Left lung (tissue), 10 donors: ENCODE data around the gene ZSWIM5. TPM values are rescaled to one million over a fixed set of nuclear protein-coding genes. Genes with fewer than 3 reads are reported as not detected.

Source experiments
- ATAC-seq: fragments of 200-7000 bp; cut with Tn5 transposase; one replicate; pipeline ENCODE4 v1.9.1; 2020; ENCODE audit warnings: moderate library complexity
- DNase-seq, 4 donors: peaks; one replicate each; pipeline ENCODE4 v3.0.0-alpha.2; 2013 to 2020
- H3K27ac ChIP-seq, 2 donors: fragments of 200-600 bp; sonication (generic) in 1 of 2; one replicate each; pipeline versions ENCODE4 v1.5.0 to v1.8.0; 2020 to 2021
- H3K27me3 ChIP-seq, 2 donors: fragments of 200-600 bp; sonication (generic) in 1 of 2; one replicate each; pipeline versions ENCODE4 v1.5.0 to v1.8.0; 2020 to 2021
- H3K36me3 ChIP-seq, 2 donors: fragments of 200-600 bp; sonication (generic) in 1 of 2; one replicate each; pipeline versions ENCODE4 v1.5.0 to v1.8.0; 2020 to 2021
- H3K4me1 ChIP-seq, 2 donors: fragments of 200-600 bp; one replicate each; pipeline ENCODE4 v1.8.0; 2021
- H3K4me3 ChIP-seq, 2 donors: fragments of 200-600 bp; sonication (generic) in 1 of 2; one replicate each; pipeline versions ENCODE4 v1.5.0 to v1.8.0; 2020 to 2021; ENCODE audit warnings: mild to moderate bottlenecking in 1 of 2
- H3K9me3 ChIP-seq, 2 donors: fragments of 200-600 bp; sonication (generic) in 1 of 2; one replicate each; pipeline versions ENCODE4 v1.5.0 to v1.8.0; 2020 to 2021
- CTCF ChIP-seq, 2 donors: fragments of 200-600 bp; sonication (generic) in 1 of 2; IDR thresholded peaks; one replicate each; pipeline versions ENCODE4 v1.5.0 to v1.8.0; 2021; ENCODE audit warnings: antibody characterized with exemption in 2 of 2
- intact Hi-C, 2 donors: fragments of 100-400 bp; cut with DNase I; formaldehyde crosslinking; loops; one replicate each; pipeline versions ENCODE4 v1.11.2 to v1.14.2; 2022
- polyA plus RNA-seq, 6 donors: library from polyadenylated mRNA; unstranded; fragments of 120-200 nt; gene quantifications; one replicate each; pipeline ENCODE4 v1.2.1, GENCODE V29; 2013; ENCODE audit not compliant: insufficient read length in 6 of 6
- total RNA-seq, 2 donors: library from RNA; stranded (reverse); fragmentation: NEBNext Ultra II Directional; extraction: Animal tissue kit (Norgen Biotek cat#: 25700); gene quantifications; one replicate each; pipeline ENCODE4 v1.2.1, GENCODE V29; 2021
- donor health status: DM: no; HTN: yes; CAD: no.
- donor health status: DM: no; HTN: no; CAD: no.

The ZSWIM5 gene
- total and polyA plus RNA-seq, 8 donors = 2.0 to 6.3 (median 4.7) TPM

DNA sequence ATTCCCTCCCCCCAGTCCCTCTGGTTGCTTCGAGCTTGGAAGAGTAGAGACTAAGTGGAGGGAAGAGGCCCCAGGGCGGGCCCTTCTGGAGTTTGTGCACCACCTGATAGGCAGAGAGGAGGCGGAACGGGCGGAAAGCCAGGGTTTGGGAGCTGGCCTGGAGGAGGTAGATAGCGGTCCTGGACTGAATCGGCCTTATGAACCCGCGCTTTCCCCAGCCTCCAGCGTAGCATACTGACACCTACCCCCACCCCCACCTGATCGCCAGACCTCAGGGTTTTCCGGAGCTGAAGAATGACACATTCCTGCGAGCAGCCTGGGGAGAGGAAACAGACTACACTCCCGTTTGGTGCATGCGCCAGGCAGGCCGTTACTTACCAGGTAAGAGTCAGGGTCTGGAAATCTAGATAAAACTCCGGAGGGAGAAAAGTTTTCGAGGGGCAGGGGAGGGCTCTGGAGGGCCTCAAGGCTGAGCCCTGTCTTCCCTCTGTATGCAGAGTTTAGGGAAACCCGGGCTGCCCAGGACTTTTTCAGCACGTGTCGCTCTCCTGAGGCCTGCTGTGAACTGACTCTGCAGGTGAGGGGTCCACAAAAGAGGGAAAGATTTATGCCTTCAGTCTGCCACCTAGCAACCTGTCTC lies 193.6 kb downstream of the ZSWIM5 start:
- no peaks in the 10 kb centered on the region for H3K27me3 ChIP-seq
- peak overlapping the region; percentile 64 to 86 for H3K4me3 ChIP-seq
- H3K36me3 ChIP-seq = peaks cover 0 to 42% of the 10 kb centered on the region in 2 donors
- ATAC-seq = peak; percentile 63
- peak in 3 of 4 donors; percentile 62 to 89 (median 81) for DNase-seq
- H3K9me3 ChIP-seq = no peaks in the 10 kb centered on the region
- H3K4me1 ChIP-seq = peaks cover 18 to 52% of the 10 kb centered on the region in 2 donors
- TF ChIP-seq CTCF (IDR thresholded peaks at IDR 0.05) = no peak
- H3K27ac ChIP-seq = peak overlapping the region; percentile 87 to 88
- intact Hi-C loops = loop anchor here in 1 of 2 donors (5.0 to 10.0 kb wide), 2 partner anchors 290 to 482 kb away; partner anchors contain the start of gene TESK2

DNA sequence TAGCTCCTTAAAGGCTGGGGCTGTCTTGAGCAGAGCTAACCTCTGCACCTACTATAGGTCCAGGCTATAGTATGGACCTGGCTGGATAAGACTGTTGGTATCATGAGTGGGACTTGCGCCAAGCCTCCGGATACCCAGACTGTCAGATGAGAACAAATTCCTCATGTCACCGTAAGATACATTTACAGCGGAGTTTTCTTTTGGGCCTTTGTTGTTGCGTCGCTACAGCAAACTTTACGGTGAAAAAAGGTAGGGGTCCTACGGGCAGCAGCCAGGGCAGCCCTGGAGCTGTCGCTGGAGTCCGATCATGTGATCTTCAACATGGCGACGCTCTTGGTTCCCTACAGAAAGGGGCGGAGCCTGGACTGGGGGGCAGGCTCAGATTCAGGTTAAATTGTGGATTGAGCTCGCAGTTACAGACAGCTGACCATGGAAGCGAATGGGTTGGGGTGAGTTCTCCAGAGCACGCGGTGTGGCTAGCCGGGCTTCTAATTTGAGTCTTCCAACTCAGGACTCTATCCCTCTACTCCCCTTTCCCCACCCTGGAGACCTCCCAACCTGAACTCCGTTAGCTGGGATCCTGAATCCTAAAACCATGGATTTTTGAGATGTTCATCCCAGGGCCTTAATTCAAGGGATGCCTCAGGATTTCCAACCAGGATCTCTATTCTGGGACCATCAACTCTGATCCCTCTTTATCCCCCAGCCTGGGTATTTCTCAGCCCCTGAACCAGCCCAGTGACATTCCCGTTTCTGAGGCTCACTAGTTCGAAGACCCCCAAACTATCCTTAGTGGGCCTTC lies 194.4 kb downstream of the ZSWIM5 start, which contains the start of gene UROD:
Gene UROD (plus strand): TSS at position 418 of the 802 bp plus-strand sequence. CDS start 12 bp downstream, at position 430.
- DNase-seq (peak; percentile 92 to 97 (median 93)), ATAC-seq (peak; percentile 92)
- H3K36me3 ChIP-seq = peaks cover 0 to 49% of the 10 kb centered on the region in 2 donors
- no peaks in the 10 kb centered on the region for H3K27me3 ChIP-seq
- peak within 1 kb of the TSS; percentile 87 to 88 for H3K27ac ChIP-seq
- peak within 1 kb of the TSS; percentile 79 to 86 for H3K4me3 ChIP-seq
- H3K4me1 ChIP-seq = peaks cover 18 to 52% of the 10 kb centered on the region in 2 donors
- no peak for TF ChIP-seq CTCF (IDR thresholded peaks at IDR 0.05)
- no peaks in the 10 kb centered on the region for H3K9me3 ChIP-seq
- intact Hi-C loops = loop anchor here in 1 of 2 donors (5.0 to 10.0 kb wide), 2 partner anchors 290 to 483 kb away; partner anchors contain the start of gene TESK2

GRCh38 chr1:45010855-45011811 lies 195.3 kb downstream of the ZSWIM5 start, which contains the start of gene HECTD3:
HECTD3 (minus strand) TSS chr1:45011324; CDS start chr1:45011257, 67 bp downstream.
- intact Hi-C loops = loop anchor here in 1 of 2 donors (5.0 to 10.0 kb wide), 2 partner anchors 291 to 484 kb away; partner anchors contain the start of gene TESK2
- peaks cover 0 to 56% of the 10 kb centered on the region in 2 donors for H3K36me3 ChIP-seq

More at GRCh38 chr1:45010855-45011811, 195.3 kb downstream of the ZSWIM5 start, which contains the start of gene HECTD3:
- Histone ChIP-seq H3K27me3 (no peaks in the 10 kb centered on the region), H3K9me3 (no peaks in the 10 kb centered on the region), H3K4me3 (peak within 1 kb of the TSS; percentile 79 to 86), H3K27ac (peak within 1 kb of the TSS; percentile 87 to 88), H3K4me1 (peaks cover 18 to 52% of the 10 kb centered on the region in 2 donors)
- ATAC-seq (peak; percentile 90), DNase-seq (peak; percentile 78 to 94 (median 84))
- no peak for TF ChIP-seq CTCF (IDR thresholded peaks at IDR 0.05)
